Epithelial cell of esophagus (primary cell): ENCODE data around the gene FGD6.
"Not testable (repeated sequence)": the region's sequence is repeated elsewhere in the genome, so short reads cannot be mapped to it uniquely, and the experiment has no call there.

Source experiments
- DNase-seq: peaks from one replicate; pipeline ENCODE4 v3.0.0; 2010; ENCODE audit warnings: low read depth
- H3K4me3 ChIP-seq: 2 replicates; pipeline ENCODE4 v1.5.1; 2011; ENCODE audit warnings: mild to moderate bottlenecking, low read length, control low read depth
- CTCF ChIP-seq: IDR thresholded peaks from 2 replicates; pipeline ENCODE4 v1.5.1; 2011; ENCODE audit warnings: low read depth, mild to moderate bottlenecking, low read length, control low read depth, inconsistent platforms; ENCODE audit not compliant: insufficient read depth; ENCODE audit errors: missing control alignments

The FGD6 gene

GRCh38 chr12:95243497-95244183, 26.4 kb upstream of the FGD6 start:
- DNase-seq, result no peak
- TF ChIP-seq CTCF, result no peak
- H3K4me3 ChIP-seq, result no peak overlapping the region

- DNase-seq, result no peak
- no peak for TF ChIP-seq CTCF
- H3K4me3 ChIP-seq, result no peak overlapping the region
Observed at GRCh38 chr12:95241761-95242506, 24.7 kb upstream of the FGD6 start.

GRCh38 chr12:95241138-95241537, 23.9 kb upstream of the FGD6 start:
- not testable (repeated sequence) for DNase-seq, H3K4me3 ChIP-seq

GRCh38 chr12:95240556-95240955, 23.3 kb upstream of the FGD6 start:
- TF ChIP-seq CTCF, result no peak
- DNase-seq, result no peak
- H3K4me3 ChIP-seq, result no peak overlapping the region

- H3K4me3 ChIP-seq, DNase-seq: not testable (repeated sequence)
Observed at GRCh38 chr12:95239835-95240234, 22.6 kb upstream of the FGD6 start.

GRCh38 chr12:95239216-95239615, 21.9 kb upstream of the FGD6 start:
- H3K4me3 ChIP-seq, result no peak overlapping the region
- DNase-seq, result no peak
- TF ChIP-seq CTCF, result no peak

GRCh38 chr12:95238150-95238549, 20.9 kb upstream of the FGD6 start:
- no peak for DNase-seq
- H3K4me3 ChIP-seq, result no peak overlapping the region
- TF ChIP-seq CTCF, result no peak

GRCh38 chr12:95237315-95237714, 20.0 kb upstream of the FGD6 start:
- no peak overlapping the region for H3K4me3 ChIP-seq
- TF ChIP-seq CTCF, result no peak
- DNase-seq, result no peak

GRCh38 chr12:95235621-95236020, 18.4 kb upstream of the FGD6 start:
- not testable (repeated sequence) for DNase-seq

GRCh38 chr12:95234187-95234586, 16.9 kb upstream of the FGD6 start:
- DNase-seq, H3K4me3 ChIP-seq: not testable (repeated sequence)

More at GRCh38 chr12:95235621-95236020, 18.4 kb upstream of the FGD6 start:
- H3K4me3 ChIP-seq, result not testable (repeated sequence)
